ENCODE results near the gene CCDC97. TPM values are rescaled to one million over a fixed set of nuclear protein-coding genes. Genes with fewer than 3 reads are reported as not detected.

CCDC97 gene
- 10.3 and 18.2 TPM in 2 replicates for total RNA-seq

GRCh38 chr19:41310033-41310831 is at the start of gene CCDC97:
Gene CCDC97 (plus strand): TSS chr19:41310172. CDS start chr19:41310311, 139 bp downstream.

GRCh38 chr19:41263850-41264580 is 46.0 kb upstream of the CCDC97 start, which contains the start of gene HNRNPUL1:
Gene HNRNPUL1 (plus strand): TSS chr19:41264372. CDS start chr19:41264504, 132 bp downstream.

GRCh38 chr19:41353466-41354342 is 43.7 kb downstream of the CCDC97 start, which contains the start of gene TGFB1:
Gene TGFB1 (minus strand): TSS chr19:41353922. CDS start chr19:41353044, 878 bp downstream.

GRCh38 chr19:41363753-41364523 is 54.0 kb downstream of the CCDC97 start, which contains the start of gene B9D2:
Gene B9D2 (minus strand): TSS chr19:41364149. CDS start chr19:41363519, 630 bp downstream.

Other genes with a start within 250 kb of the CCDC97 start
- gene CYP2A13, start 221.7 kb upstream of the CCDC97 start, total RNA-seq = not detected in 2 replicates
- gene CYP2F1, start 195.7 kb upstream of the CCDC97 start, total RNA-seq = not detected in 2 replicates
- gene CYP2S1, start 117.0 kb upstream of the CCDC97 start, total RNA-seq = 19.5 and 44.2 TPM in 2 replicates
- 23.9 and 40.2 TPM in 2 replicates for gene AXL, start 90.9 kb upstream of the CCDC97 start, total RNA-seq
- 50.6 and 112 TPM in 2 replicates for gene HNRNPUL1, start 45.8 kb upstream of the CCDC97 start, total RNA-seq
- gene TGFB1, start 43.8 kb downstream of the CCDC97 start, total RNA-seq = 5.5 and 22.2 TPM in 2 replicates
- 1.3 and 1.7 TPM in 2 replicates for gene B9D2, start 54.0 kb downstream of the CCDC97 start, total RNA-seq
- 8.7 and 9.2 TPM in 2 replicates for gene TMEM91, start 66.4 kb downstream of the CCDC97 start, total RNA-seq
- gene EXOSC5, start 87.2 kb downstream of the CCDC97 start, total RNA-seq = 20.8 and 30.4 TPM in 2 replicates
- gene BCKDHA, start 87.6 kb downstream of the CCDC97 start, total RNA-seq = 30.3 and 40.0 TPM in 2 replicates
- gene B3GNT8, start 117.2 kb downstream of the CCDC97 start, total RNA-seq = 3.3 and 3.4 TPM in 2 replicates
- gene DMAC2, start 129.7 kb downstream of the CCDC97 start, total RNA-seq = 32.6 and 33.2 TPM in 2 replicates
- gene ERICH4, start 133.0 kb downstream of the CCDC97 start, total RNA-seq = not detected in 2 replicates

All from nasal cavity respiratory epithelium epithelial cell of viscerocranial mucosa (primary cell).